C4-2B (cell line): ENCODE results near the gene ANAPC2.
A peak's percentile ranks its signal among the peaks of the same experiment; 100 is the strongest.

Source experiments
- H3K27ac ChIP-seq: fragments of 450-650 bp; 2 replicates; pipeline ENCODE4 v1.5.1; 2017
- CTCF ChIP-seq: fragments of 450-650 bp; conservative IDR thresholded peaks from 2 replicates; pipeline ENCODE4 v1.5.1; 2017; ENCODE audit warnings: mild to moderate bottlenecking
- ZFX ChIP-seq: fragments of 450-650 bp; IDR thresholded peaks from 2 replicates; pipeline ENCODE4 v1.6.1; 2017

The ANAPC2 gene

GRCh38 chr9:137178201-137178938 is 10.0 kb downstream of the ANAPC2 start:
- TF ChIP-seq ZFX (no peak), CTCF (no peak)
- peak overlapping the region; percentile 5; the same call in 1 of the 2 replicates for H3K27ac ChIP-seq

- peak overlapping the region; percentile 100 for H3K27ac ChIP-seq
- TF ChIP-seq ZFX (no peak), CTCF (peak; percentile 92)
These were observed 11.8 kb downstream of the ANAPC2 start for GRCh38 chr9:137176302-137177182.

GRCh38 chr9:137175345-137175961 is 12.9 kb downstream of the ANAPC2 start:
- peak overlapping the region; percentile 100 for H3K27ac ChIP-seq
- TF ChIP-seq ZFX (no peak), CTCF (no peak)

- peak overlapping the region; percentile 100 for H3K27ac ChIP-seq
- TF ChIP-seq ZFX = no peak
- TF ChIP-seq CTCF = no peak
These were observed 13.6 kb downstream of the ANAPC2 start for GRCh38 chr9:137174722-137175293.

GRCh38 chr9:137173796-137174664 is 14.3 kb downstream of the ANAPC2 start:
- no peak for TF ChIP-seq CTCF
- 0 out of 2 replicates have a peak, but pooled peaks have one; percentile 24 for TF ChIP-seq ZFX
- H3K27ac ChIP-seq = peak overlapping the region; percentile 100

- TF ChIP-seq ZFX (peak; percentile 32; the same call in 1 of the 2 replicates), CTCF (no peak)
- peak overlapping the region; percentile 100 for H3K27ac ChIP-seq
These were observed 15.2 kb downstream of the ANAPC2 start for GRCh38 chr9:137172901-137173795.
